Ramos (cell line): ENCODE measurements around the gene MINDY1.

Source experiments
- in situ Hi-C: fragments of 300-500 bp; cut with MboI; formaldehyde crosslinking; loops from one replicate; pipeline ENCODE4 v1.14.3; 2022; ENCODE audit warnings: low sequenced_read_pairs; ENCODE audit not compliant: unreplicated experiment

The MINDY1 gene

DNA sequence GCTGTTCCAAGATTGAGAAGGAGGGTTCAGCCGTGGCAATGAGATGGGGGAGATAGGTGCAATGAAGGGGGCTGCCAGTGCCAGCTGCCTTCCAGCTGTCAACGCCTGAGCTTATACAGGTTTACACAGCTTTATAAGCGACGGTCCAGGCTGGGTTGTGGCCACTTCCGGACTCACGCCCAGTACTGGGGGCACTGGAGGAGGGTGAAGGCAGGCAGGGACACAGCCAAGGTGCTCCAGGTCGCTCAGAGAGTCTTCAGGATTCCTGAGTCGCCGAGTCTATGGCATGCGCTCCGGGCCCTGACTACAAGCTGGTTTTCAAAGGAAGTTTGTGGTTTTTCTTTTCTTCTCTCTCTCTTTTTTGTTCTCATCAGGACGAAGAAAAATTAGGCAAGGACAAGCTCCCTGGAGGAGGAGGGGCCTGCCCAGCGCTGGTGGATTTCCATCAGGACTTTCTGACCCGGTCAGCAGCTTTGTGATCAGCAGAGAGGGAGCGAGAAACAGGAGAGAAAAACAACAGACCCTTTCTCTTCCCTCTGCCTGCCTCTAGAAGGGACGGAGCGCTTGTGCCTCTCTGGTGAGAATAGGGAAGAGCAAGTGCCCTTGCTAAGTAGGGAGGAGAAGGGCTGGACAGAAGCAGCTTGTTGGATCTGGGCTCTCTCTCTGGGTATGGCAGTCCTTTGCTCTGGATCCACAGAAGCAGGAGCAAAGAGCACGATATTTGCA is at the start of gene MINDY1:
Gene MINDY1 (minus strand): TSS at position 576 of the 726 bp plus-strand sequence. CDS start 4,285 bp downstream, outside the sequence.
- in situ Hi-C loops: no loop called here

- in situ Hi-C loops: no loop called here
Measured at GRCh38 chr1:151056149-151056548, 49.4 kb upstream of the MINDY1 start.

GRCh38 chr1:151055581-151055980 is 48.9 kb upstream of the MINDY1 start:
- in situ Hi-C loops: no loop called here

DNA sequence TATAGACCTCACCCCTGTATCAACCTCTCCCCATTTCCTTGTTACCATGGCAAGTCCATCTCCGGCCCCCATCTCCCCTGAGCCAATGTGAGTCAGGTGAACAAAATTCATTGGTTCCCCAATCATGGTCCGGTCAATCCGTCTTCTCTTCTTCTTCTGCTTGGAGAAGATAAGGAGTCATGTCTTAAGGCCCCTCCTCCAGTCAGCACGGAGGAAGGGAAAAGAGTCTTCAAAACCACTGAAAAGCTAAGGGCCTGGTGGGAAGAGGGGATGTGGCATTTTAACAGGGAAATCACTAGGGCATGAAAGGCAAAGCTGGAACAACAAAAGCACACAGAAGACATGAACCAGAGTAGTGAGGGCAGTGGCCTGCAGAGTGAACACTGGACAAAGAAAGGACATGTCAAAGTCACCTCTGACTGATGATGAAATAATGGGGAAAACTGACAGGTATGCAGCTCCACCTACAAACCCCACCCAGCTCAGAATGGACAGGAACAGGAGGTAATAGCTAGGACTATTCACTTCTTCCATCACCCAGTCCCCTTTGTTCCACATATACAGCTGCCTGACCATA is 48.4 kb upstream of the MINDY1 start:
- in situ Hi-C loops: no loop called here

GRCh38 chr1:151051356-151052009 is 44.8 kb upstream of the MINDY1 start:
- in situ Hi-C loops: no loop called here

GRCh38 chr1:151050051-151050688 is 43.5 kb upstream of the MINDY1 start:
- in situ Hi-C loops: no loop called here

- in situ Hi-C loops: no loop called here
Measured at GRCh38 chr1:151049458-151049857, 42.8 kb upstream of the MINDY1 start.

GRCh38 chr1:151048645-151049032 is 41.9 kb upstream of the MINDY1 start:
- in situ Hi-C loops: no loop called here

- in situ Hi-C loops: no loop called here
Measured at GRCh38 chr1:151047925-151048644, 41.4 kb upstream of the MINDY1 start.

- in situ Hi-C loops: no loop called here
Measured at GRCh38 chr1:151047591-151047924, 40.9 kb upstream of the MINDY1 start, which contains the start of gene C1orf56. TSS of gene C1orf56 (plus strand) at chr1:151047751. CDS start at chr1:151047848, 97 bp downstream.

GRCh38 chr1:151043163-151043562 is 36.5 kb upstream of the MINDY1 start:
- in situ Hi-C loops: no loop called here

DNA sequence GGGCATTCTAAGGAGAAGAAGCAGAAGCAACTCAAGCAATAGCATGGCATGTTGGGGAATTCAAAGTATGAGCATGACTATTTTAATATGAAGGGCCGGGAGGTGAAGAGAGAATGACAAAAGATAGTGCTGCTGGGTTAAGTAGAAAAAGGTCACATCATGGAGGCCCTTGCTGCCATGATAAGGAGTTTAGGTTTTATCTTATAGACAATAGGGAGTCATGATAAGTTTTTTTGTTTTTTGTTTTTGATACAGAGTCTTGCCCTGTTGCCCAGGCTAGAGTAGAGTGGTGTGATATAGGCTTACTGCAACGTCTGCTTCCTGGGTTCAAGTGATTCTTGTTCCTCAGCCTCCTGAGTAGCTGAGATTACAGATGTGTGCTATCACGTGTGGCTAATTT is 32.8 kb upstream of the MINDY1 start:
- in situ Hi-C loops: no loop called here

DNA sequence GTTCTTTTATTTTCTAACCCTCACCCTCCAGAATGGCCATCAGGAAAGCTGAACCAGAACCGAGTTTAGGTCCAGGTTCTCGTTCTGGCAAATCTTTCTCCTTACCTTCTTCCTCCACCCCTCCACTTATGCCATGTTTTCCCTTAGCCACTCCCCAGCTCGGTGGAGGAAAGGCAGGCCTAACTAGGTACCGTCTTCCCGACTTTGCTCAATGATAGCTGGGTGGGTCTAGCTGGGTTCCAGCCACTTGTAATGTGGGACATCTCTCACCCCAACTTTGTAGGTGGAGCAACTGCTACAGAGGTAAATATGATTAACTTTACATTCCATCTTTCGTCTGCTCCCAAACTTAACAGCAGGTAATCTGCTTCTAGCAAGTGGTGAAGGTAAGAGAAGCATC is 30.3 kb upstream of the MINDY1 start:
- in situ Hi-C loops: no loop called here

- in situ Hi-C loops: no loop called here
Measured at GRCh38 chr1:151036356-151036755, 29.7 kb upstream of the MINDY1 start, which contains the start of gene BNIPL. TSS of gene BNIPL (plus strand) at chr1:151036586. CDS start at chr1:151036726, 140 bp downstream.

GRCh38 chr1:151035167-151035566 is 28.5 kb upstream of the MINDY1 start:
- in situ Hi-C loops: no loop called here

GRCh38 chr1:151032164-151032563 is 25.5 kb upstream of the MINDY1 start:
- in situ Hi-C loops: no loop called here

GRCh38 chr1:151026460-151026859 is 19.8 kb upstream of the MINDY1 start:
- in situ Hi-C loops: no loop called here

DNA sequence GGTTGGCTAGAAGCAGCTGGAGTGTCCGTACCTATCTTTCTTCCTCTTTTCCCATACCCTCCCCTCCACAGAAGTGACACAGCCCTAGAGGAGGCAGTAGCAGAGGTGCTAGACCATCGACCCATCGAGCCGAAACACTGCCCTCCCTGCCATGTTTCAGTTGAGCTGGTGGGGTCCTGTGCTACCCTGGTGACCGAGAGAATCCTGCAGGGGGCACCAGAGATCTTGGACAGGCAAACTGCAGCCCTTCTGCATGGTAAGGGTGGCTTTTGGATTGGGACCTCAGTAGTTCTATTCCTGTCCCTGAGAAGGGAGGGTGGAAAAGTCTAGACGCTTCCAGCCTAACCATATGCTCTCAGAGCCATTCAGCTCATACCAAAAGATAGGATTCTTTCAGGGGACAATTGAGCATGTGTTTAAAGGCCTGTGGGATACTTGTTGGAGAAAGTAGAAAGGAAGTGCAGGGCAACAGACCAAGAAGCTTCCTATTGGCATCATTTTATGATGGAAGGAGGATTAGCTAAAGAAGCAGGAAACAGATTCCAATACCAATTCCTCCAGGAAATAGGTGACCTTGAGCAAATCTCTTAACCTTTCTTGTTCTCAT is 17.9 kb upstream of the MINDY1 start:
- in situ Hi-C loops: no loop called here

DNA sequence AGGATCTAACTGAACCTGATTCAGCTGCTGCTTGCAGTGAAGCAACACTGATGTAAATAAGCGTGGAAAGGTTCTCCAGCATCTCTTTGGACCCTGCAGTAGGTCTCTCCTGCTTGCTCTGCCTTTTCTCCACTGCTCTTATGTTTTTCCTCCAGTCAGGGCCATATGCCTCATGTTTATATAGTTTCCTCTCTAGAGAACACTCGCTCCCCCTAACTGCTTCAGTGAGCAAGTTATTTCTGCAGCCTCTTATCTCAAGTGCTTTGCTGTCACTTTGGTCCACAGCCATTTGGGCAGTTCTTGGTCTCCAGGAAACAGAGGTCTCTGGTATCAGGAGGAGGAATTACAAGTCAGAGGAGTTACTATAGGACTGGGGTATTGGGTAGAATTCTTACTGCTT is 6.8 kb upstream of the MINDY1 start:
- in situ Hi-C loops: no loop called here
